A549 (cell line): ENCODE data around the gene ATP8B4. TPM values are rescaled to one million over a fixed set of nuclear protein-coding genes. Genes with fewer than 3 reads are reported as not detected.

Experiments used
- ATOH8 ChIP-seq: fragments of 250-450 bp; sonication (Bioruptor Pico); IDR thresholded peaks from 2 replicates; pipeline ENCODE4 v1.5.0; 2020; ENCODE audit warnings: low read depth, mild to moderate bottlenecking, moderate library complexity
- CBX2 ChIP-seq: fragments of 200-600 bp; sonication (generic); IDR thresholded peaks from 2 replicates; pipeline ENCODE4 v1.6.1; 2016; ENCODE audit warnings: low read depth, mild to moderate bottlenecking, borderline replicate concordance
- CBX8 ChIP-seq: fragments of 200-600 bp; sonication (generic); IDR thresholded peaks from 2 replicates; pipeline ENCODE4 v1.6.1; 2016
- CEBPB ChIP-seq, 2 experiments: fragments of >200 bp in 1 of 2; sonication (Bioruptor Twin) in 1 of 2; formaldehyde crosslinking in 1 of 2; IDR thresholded peaks; 2 replicates each; pipeline ENCODE4 v1.6.1; 2012 to 2016
- CTCF ChIP-seq: fragments of >200 bp; sonication (Bioruptor Twin); formaldehyde crosslinking; IDR thresholded peaks from 3 replicates; pipeline ENCODE4 v1.5.1; 2016
- E2F6 ChIP-seq: IDR thresholded peaks from 2 replicates; pipeline ENCODE4 v1.6.1; 2012; ENCODE audit warnings: low read depth, borderline replicate concordance
- EHF ChIP-seq: fragments of 250-450 bp; sonication (Bioruptor Pico); IDR thresholded peaks from 2 replicates; pipeline ENCODE4 v1.5.0; 2020; ENCODE audit warnings: mild to moderate bottlenecking
- EHMT2 ChIP-seq: fragments of 200-600 bp; sonication (generic); IDR thresholded peaks from 2 replicates; pipeline ENCODE4 v1.6.1; 2016; ENCODE audit warnings: antibody characterized with exemption, low read depth, mild to moderate bottlenecking, moderate library complexity
- EP300 ChIP-seq, 2 experiments: fragments of >200 bp; sonication (Bioruptor Twin); formaldehyde crosslinking; IDR thresholded peaks; 2 replicates in 1 of 2; 3 replicates in 1 of 2; pipeline ENCODE4 v1.6.1; 2016 to 2017
- ESRRA ChIP-seq: fragments of 150-350 bp; IDR thresholded peaks from 2 replicates; pipeline ENCODE4 v1.6.1; 2014; ENCODE audit warnings: mild to moderate bottlenecking, low read length, borderline replicate concordance
- HDAC2 ChIP-seq: fragments of 200-600 bp; sonication (generic); IDR thresholded peaks from 2 replicates; pipeline ENCODE4 v1.6.1; 2016
- HES2 ChIP-seq: fragments of >200 bp; sonication (Bioruptor Twin); formaldehyde crosslinking; IDR thresholded peaks from 2 replicates; pipeline ENCODE4 v1.6.1; 2016
- HOXB13 ChIP-seq: fragments of 250-450 bp; sonication (Bioruptor Pico); IDR thresholded peaks from 2 replicates; pipeline ENCODE4 v1.5.0; 2020; ENCODE audit warnings: low read depth, mild to moderate bottlenecking, moderate library complexity
- HOXB5 ChIP-seq: fragments of 250-450 bp; sonication (Bioruptor Pico); IDR thresholded peaks from 2 replicates; pipeline ENCODE4 v1.5.0; 2020; ENCODE audit warnings: mild to moderate bottlenecking, moderate library complexity
- MAFK ChIP-seq: fragments of 450-650 bp; IDR thresholded peaks from 2 replicates; pipeline ENCODE4 v1.6.1; 2014; ENCODE audit not compliant: partially characterized antibody
- MYC ChIP-seq: IDR thresholded peaks from 2 replicates; pipeline ENCODE4 v1.6.1; 2012; ENCODE audit warnings: mild to moderate bottlenecking, inconsistent platforms, low read length, improper control_type of control experiment, borderline replicate concordance
- NFE2L2 ChIP-seq: fragments of 150-350 bp; conservative IDR thresholded peaks from 2 replicates; pipeline ENCODE4 v1.6.1; 2014; ENCODE audit warnings: low read length
- NPAS2 ChIP-seq: fragments of 250-450 bp; sonication (Bioruptor Pico); IDR thresholded peaks from 2 replicates; pipeline ENCODE4 v1.8.0; 2022; ENCODE audit warnings: mild to moderate bottlenecking, moderate library complexity, borderline replicate concordance
- PBX3 ChIP-seq: IDR thresholded peaks from 2 replicates; pipeline ENCODE4 v1.6.1; 2012
- RNF2 ChIP-seq: fragments of 200-600 bp; sonication (generic); IDR thresholded peaks from 2 replicates; pipeline ENCODE4 v1.6.1; 2016; ENCODE audit warnings: low read depth, mild to moderate bottlenecking, antibody characterized with exemption, moderate library complexity, borderline replicate concordance
- TFCP2L1 ChIP-seq: fragments of 250-450 bp; sonication (Bioruptor Pico); IDR thresholded peaks from 2 replicates; pipeline ENCODE4 v1.5.0; 2021; ENCODE audit warnings: mild to moderate bottlenecking
- TP53 ChIP-seq: fragments of 250-450 bp; sonication (Bioruptor Pico); IDR thresholded peaks from 2 replicates; pipeline ENCODE4 v1.5.0; 2021; ENCODE audit warnings: mild to moderate bottlenecking, moderate library complexity
- USF2 ChIP-seq: fragments of 450-650 bp; IDR thresholded peaks from 2 replicates; pipeline ENCODE4 v1.6.1; 2014; ENCODE audit warnings: antibody characterized with exemption
- ZC3H11A ChIP-seq: fragments of 450-650 bp; IDR thresholded peaks from 2 replicates; pipeline ENCODE4 v1.6.1; 2014; ENCODE audit warnings: antibody characterized with exemption, mild to moderate bottlenecking
- ZNF302 ChIP-seq: fragments of 250-450 bp; sonication (Bioruptor Pico); IDR thresholded peaks from 2 replicates; pipeline ENCODE4 v1.9.0; 2021; ENCODE audit warnings: inconsistent platforms, mild to moderate bottlenecking, moderate library complexity
- ZSCAN20 ChIP-seq: fragments of 250-450 bp; sonication (Bioruptor Pico); IDR thresholded peaks from 2 replicates; pipeline ENCODE4 v1.8.0; 2022; ENCODE audit warnings: mild to moderate bottlenecking, moderate library complexity
- polyA plus RNA-seq, 4 experiments: library from polyadenylated mRNA; depleted of rRNA in 3 of 4; stranded (reverse); fragments of >200 nt; fragmentation: RNase III in 1 of 4; extraction: RNeasy Plus Mini Kit Qiagen cat#74134 plus additional on column Dnase treatment in 1 of 4; gene quantifications; 2 replicates in 3 of 4; 3 replicates in 1 of 4; pipeline ENCODE4 v1.2.3, GENCODE V29; 2011 to 2017

The ATP8B4 gene
- polyA plus RNA-seq, 2 of the 4 experiments (the other 2 are of a cell fraction): 0.88 to 1.7 TPM

- no peak for TF ChIP-seq ESRRA
- TF ChIP-seq HOXB5 (CRISPR knock-in tag): peak; percentile 90
- 0 out of 2 replicates have a peak, but pooled peaks have one; percentile 37 for TF ChIP-seq EHF (CRISPR knock-in tag)
- peak; percentile 84 for TF ChIP-seq MAFK
- no peak for TF ChIP-seq NPAS2
- no peak for TF ChIP-seq HOXB13
- no peak for TF ChIP-seq CTCF
- TF ChIP-seq ZC3H11A: no peak
- no peak for TF ChIP-seq ZNF302 (CRISPR knock-in tag)
- no peak for TF ChIP-seq HDAC2
- TF ChIP-seq ATOH8 (CRISPR knock-in tag): no peak
- TF ChIP-seq TP53 (CRISPR knock-in tag): no peak
- TF ChIP-seq CBX2: no peak
- no peak for TF ChIP-seq MYC
- TF ChIP-seq TFCP2L1 (CRISPR knock-in tag): no peak
- no peak for TF ChIP-seq EHMT2
- peak; percentile 98 to 99 for TF ChIP-seq EP300 (IDR thresholded peaks at IDR 0.05)
- peak; percentile 66 for TF ChIP-seq PBX3
- peak; percentile 92 to 96 for TF ChIP-seq CEBPB (IDR thresholded peaks at IDR 0.05)
- TF ChIP-seq USF2: no peak
- TF ChIP-seq NFE2L2: no peak
- TF ChIP-seq ZSCAN20 (CRISPR knock-in tag): no peak
- no peak for TF ChIP-seq E2F6
- no peak for TF ChIP-seq CBX8
- peak; percentile 80 for TF ChIP-seq HES2
- no peak for TF ChIP-seq RNF2
Measured at GRCh38 chr15:49848282-49848724, 270.7 kb downstream of the ATP8B4 start (continued).
